MCF 10A (cell line): ENCODE results near the gene TRPM3. TPM values are rescaled to one million over a fixed set of nuclear protein-coding genes. Genes with fewer than 3 reads are reported as not detected.

Experiments
- BruUV-seq: library from RNA; stranded (reverse); fragments of 400-500 nt; replicated peaks from 2 replicates; lab custom pipeline; 2021; lab: Mats Ljungman, UMichigan
- CTCF ChIA-PET: fragments of 300-600 bp; sonication (Branson Sonifier 250); formaldehyde crosslinking; extraction: SDS; loops from one replicate; lab custom pipeline; 2021; ENCODE audit warnings: antibody characterized with exemption, inconsistent platforms; lab: Yijun Ruan, JAX
- POLR2A ChIA-PET: fragments of 300-600, 350-650 bp; sonication (Branson Sonifier 250); formaldehyde crosslinking; extraction: SDS; loops from one replicate; lab custom pipeline; 2020; ENCODE audit warnings: antibody characterized with exemption, inconsistent platforms; lab: Yijun Ruan, JAX
- DNase-seq: peaks from one replicate; pipeline ENCODE4 v3.0.0-alpha.2; 2018; ENCODE audit not compliant: unreplicated experiment
- H3K27ac Mint-ChIP-seq: one replicate; pipeline ENCODE4 v1.8.0; 2022; ENCODE audit warnings: mild to moderate bottlenecking, low read depth, mixed read lengths; ENCODE audit not compliant: unreplicated experiment
- H3K27me3 Mint-ChIP-seq: one replicate; pipeline ENCODE4 v1.8.0; 2022; ENCODE audit warnings: mixed read lengths; ENCODE audit not compliant: insufficient read depth, unreplicated experiment
- H3K36me3 Mint-ChIP-seq: one replicate; pipeline ENCODE4 v1.8.0; 2022; ENCODE audit warnings: mild to moderate bottlenecking, moderate library complexity, mixed read lengths; ENCODE audit not compliant: insufficient read depth, unreplicated experiment
- H3K4me1 Mint-ChIP-seq: one replicate; pipeline ENCODE4 v1.8.0; 2022; ENCODE audit warnings: mixed read lengths; ENCODE audit not compliant: insufficient read depth, unreplicated experiment
- H3K4me3 Mint-ChIP-seq: one replicate; pipeline ENCODE4 v1.8.0; 2022; ENCODE audit warnings: mild to moderate bottlenecking, moderate library complexity, mixed read lengths; ENCODE audit not compliant: unreplicated experiment
- H3K9me3 Mint-ChIP-seq: one replicate; pipeline ENCODE4 v1.8.0; 2022; ENCODE audit warnings: mixed read lengths; ENCODE audit not compliant: unreplicated experiment
- intact Hi-C: fragments of 100-400 bp; cut with micrococcal nuclease; formaldehyde crosslinking; loops from 2 replicates; pipeline ENCODE4 v1.14.1; 2022
- total RNA-seq: library from RNA; stranded (reverse); gene quantifications from 2 replicates; pipeline ENCODE4 v1.2.3, GENCODE V29; 2022
- TF ChIP-seq, protein P1 (sequence below): fragments of 200-600 bp; IDR thresholded peaks from one replicate; pipeline ENCODE4 v1.8.0; 2022; ENCODE audit warnings: antibody characterized with exemption, mild to moderate bottlenecking; ENCODE audit not compliant: unreplicated experiment

Gene TRPM3
- total RNA-seq, 1 experiment from 2014 or later: 0.44 TPM

DNA sequence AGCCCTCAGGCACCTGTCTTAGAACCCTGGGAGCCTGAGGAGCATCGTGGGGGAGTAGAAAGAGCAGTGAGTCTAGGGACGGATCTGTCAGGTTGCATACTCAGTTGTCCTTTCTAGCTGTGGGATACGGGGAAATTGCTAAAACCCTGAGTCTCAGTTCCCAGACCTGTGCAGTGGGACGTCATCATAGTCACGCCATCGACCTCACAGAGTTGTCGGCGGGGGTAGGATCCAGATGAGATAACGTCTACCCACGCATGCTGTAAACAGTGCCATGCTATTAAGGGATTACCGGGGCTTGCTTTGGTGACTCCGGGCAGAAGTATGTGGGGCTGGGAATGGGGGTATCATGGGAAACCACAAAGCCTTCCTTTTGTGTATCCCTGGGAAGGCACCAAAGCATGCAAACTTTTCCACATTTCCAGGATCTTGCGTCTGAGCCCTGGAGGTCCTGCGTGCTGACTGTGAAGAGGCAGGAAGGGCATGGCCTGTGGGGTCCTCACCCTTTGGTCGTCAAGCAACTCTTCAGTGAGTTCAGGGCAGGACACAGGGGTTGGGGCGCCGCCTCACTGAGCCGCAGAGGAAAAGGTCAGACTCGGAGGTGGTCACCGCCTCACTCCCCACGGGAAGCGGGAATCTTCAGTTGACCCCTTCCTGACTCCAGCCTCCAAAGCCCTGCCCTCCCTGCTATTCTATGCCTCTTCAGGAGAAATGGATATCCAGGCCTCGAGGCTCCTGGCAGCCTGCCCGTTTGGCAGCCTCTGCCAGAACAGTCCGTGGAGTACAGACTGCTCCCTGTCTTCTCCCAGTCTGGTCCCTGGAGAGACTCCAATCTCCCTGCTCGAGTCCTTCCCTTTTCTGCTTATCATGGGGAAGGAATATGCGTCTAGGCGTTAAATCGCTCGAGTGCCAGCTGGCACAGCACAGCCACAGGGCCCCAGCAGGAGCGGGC lies 520.1 kb downstream of the TRPM3 start:
- H3K27me3 Mint-ChIP-seq: no peaks in the 10 kb centered on the region
- no peaks in the 10 kb centered on the region for H3K9me3 Mint-ChIP-seq
- TF ChIP-seq, protein P1, sequence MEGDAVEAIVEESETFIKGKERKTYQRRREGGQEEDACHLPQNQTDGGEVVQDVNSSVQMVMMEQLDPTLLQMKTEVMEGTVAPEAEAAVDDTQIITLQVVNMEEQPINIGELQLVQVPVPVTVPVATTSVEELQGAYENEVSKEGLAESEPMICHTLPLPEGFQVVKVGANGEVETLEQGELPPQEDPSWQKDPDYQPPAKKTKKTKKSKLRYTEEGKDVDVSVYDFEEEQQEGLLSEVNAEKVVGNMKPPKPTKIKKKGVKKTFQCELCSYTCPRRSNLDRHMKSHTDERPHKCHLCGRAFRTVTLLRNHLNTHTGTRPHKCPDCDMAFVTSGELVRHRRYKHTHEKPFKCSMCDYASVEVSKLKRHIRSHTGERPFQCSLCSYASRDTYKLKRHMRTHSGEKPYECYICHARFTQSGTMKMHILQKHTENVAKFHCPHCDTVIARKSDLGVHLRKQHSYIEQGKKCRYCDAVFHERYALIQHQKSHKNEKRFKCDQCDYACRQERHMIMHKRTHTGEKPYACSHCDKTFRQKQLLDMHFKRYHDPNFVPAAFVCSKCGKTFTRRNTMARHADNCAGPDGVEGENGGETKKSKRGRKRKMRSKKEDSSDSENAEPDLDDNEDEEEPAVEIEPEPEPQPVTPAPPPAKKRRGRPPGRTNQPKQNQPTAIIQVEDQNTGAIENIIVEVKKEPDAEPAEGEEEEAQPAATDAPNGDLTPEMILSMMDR: no peak
- POLR2A ChIA-PET: interaction anchor here (0.7 to 7.3 kb wide), 20 partner anchors 113 to 626 kb away, joined by 3 to 186 read pairs (median 5); partner anchors contain the start of genes KLF9 and SMC5
- intact Hi-C loops: loop anchor here (10.0 kb wide), 3 partner anchors 346 to 1176 kb away; partner anchors contain the start of gene SMC5
- no TSS peak for BruUV-seq
- H3K27ac Mint-ChIP-seq: no peak overlapping the region
- DNase-seq: peak; percentile 94
- CTCF ChIA-PET: interaction anchor here (0.5 to 5.7 kb wide), 62 partner anchors 8 to 906 kb away, joined by 3 to 129 read pairs (median 4); partner anchors contain the start of gene KLF9
- peak overlapping the region; percentile 50 for H3K4me3 Mint-ChIP-seq
- no peaks in the 10 kb centered on the region for H3K36me3 Mint-ChIP-seq
- peaks cover 12% of the 10 kb centered on the region for H3K4me1 Mint-ChIP-seq

DNA sequence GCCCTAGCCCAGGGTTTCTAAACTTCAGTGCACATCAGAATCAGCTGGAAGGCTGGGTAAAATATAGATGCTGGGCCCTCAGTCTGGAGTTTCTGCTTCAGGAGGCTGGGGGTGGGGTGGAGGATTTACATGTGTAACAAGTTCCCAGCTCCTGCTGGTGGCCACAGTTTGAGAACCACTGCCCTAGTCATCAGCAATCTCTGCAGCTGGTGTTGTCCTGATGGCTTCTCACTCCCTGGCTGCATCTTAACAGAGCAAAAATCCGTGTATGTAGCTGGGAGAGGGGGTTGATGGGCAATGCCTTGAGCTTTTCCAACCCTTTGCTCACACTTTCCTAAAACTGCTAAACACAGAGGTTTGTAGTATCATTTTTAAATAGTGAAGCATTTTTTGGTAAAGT lies 520.9 kb downstream of the TRPM3 start:
- POLR2A ChIA-PET: interaction anchor here (0.6 to 7.3 kb wide), 7 partner anchors 12 to 260 kb away, joined by 3 to 186 read pairs (median 4); partner anchors contain the start of gene KLF9
- TF ChIP-seq, protein P1: no peak
- H3K9me3 Mint-ChIP-seq: no peaks in the 10 kb centered on the region
- no TSS peak for BruUV-seq
- CTCF ChIA-PET: interaction anchor here (0.5 to 5.7 kb wide), 14 partner anchors 10 to 487 kb away, joined by 3 to 129 read pairs (median 4); no protein-coding TSS in a partner anchor
- no peak overlapping the region for H3K4me3 Mint-ChIP-seq
- no peaks in the 10 kb centered on the region for H3K36me3 Mint-ChIP-seq
- peaks cover 12% of the 10 kb centered on the region for H3K4me1 Mint-ChIP-seq
- intact Hi-C loops: loop anchor here (10.0 kb wide), 3 partner anchors 346 to 1176 kb away; partner anchors contain the start of gene SMC5
- no peak overlapping the region for H3K27ac Mint-ChIP-seq
- peak; percentile 18 for DNase-seq
- H3K27me3 Mint-ChIP-seq: no peaks in the 10 kb centered on the region

DNA sequence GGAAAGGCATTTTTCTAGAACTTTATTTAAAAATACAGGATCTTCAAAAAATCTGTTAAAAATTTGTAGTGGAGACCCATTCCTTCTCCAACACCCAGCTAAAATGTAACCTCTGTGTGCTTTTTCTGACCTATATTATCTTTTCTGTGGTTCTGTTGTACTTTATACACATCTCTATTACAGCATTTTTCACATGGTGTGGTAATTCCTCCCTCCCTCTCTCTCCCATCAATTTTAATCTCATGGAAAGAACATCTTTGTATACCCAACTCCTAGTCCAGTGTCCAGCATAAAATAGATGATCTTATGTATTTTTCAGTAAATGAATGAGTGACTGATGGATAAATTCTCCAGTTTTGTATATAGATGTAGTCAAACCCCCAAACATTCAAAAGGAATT lies 523.5 kb downstream of the TRPM3 start:
- CTCF ChIA-PET: interaction anchor here (1.0 to 5.7 kb wide), 3 partner anchors 179 to 259 kb away, joined by 3 to 129 read pairs (median 4); no protein-coding TSS in a partner anchor

More for the DNA sequence above, 523.5 kb downstream of the TRPM3 start:
- DNase-seq: no peak
- Mint-ChIP-seq H3K27ac (no peak overlapping the region), H3K4me1 (peaks cover 12% of the 10 kb centered on the region), H3K9me3 (no peaks in the 10 kb centered on the region), H3K36me3 (no peaks in the 10 kb centered on the region), H3K27me3 (no peaks in the 10 kb centered on the region), H3K4me3 (no peak overlapping the region)
- intact Hi-C loops: no loop called here
- POLR2A ChIA-PET: interaction anchor here (0.6 to 7.3 kb wide), 3 partner anchors 34 to 258 kb away, joined by 3 to 186 read pairs (median 3); partner anchors contain the start of gene KLF9
- no TSS peak for BruUV-seq
- TF ChIP-seq, protein P1: no peak
